ENCODE measurements around the gene SAA4. TPM values are rescaled to one million over a fixed set of nuclear protein-coding genes. Genes with fewer than 3 reads are reported as not detected.

Gene SAA4, protein sequence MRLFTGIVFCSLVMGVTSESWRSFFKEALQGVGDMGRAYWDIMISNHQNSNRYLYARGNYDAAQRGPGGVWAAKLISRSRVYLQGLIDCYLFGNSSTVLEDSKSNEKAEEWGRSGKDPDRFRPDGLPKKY
- not detected for total RNA-seq

DNA sequence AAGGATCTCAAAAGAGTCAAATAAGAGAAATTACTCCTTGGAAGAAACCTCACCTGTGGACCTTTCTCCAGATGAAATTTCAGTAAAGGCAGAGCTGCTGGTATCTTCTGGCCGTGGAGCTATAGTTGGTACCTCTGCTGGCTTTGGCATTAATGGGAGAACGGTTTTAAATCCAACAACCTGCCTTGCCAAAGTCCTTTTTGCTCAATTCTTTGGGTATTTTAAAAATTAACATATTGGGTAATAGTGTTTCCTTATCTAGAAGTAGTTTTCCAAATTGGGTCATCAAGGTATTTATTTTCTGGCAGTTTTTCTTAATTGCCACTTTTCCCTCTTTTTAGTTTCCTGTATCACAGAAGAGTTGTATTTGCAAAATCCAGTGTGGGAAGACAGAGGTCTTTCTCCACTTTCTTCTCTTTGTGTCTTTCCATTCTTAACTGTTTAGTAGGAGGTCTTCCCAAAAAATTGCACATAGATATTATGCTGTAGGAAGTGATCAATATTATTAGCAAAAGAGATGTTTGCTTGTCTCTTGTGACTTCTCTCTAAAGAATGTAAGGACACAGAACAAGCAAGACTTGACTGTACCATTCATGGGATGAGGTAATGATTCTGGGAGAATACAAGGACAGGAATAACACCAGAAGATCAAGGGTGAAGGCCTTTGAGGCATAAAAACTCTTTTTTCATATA is at the start of gene SAA4:
SAA4 (minus strand) TSS at position 139 of the 693 bp plus-strand sequence. CDS start 876 bp downstream, outside the sequence.

DNA sequence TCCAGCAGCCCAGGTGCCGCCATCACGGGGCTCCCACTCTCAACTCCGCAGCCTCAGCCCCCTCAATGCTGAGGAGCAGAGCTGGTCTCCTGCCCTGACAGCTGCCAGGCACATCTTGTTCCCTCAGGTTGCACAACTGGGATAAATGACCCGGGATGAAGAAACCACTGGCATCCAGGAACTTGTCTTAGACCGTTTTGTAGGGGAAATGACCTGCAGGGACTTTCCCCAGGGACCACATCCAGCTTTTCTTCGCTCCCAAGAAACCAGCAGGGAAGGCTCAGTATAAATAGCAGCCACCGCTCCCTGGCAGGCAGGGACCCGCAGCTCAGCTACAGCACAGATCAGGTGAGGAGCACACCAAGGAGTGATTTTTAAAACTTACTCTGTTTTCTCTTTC is 29.3 kb upstream of the SAA4 start, which contains the start of gene SAA1:
SAA1 (plus strand) TSS at position 316 of the 400 bp plus-strand sequence. CDS start 624 bp downstream, outside the sequence.

DNA sequence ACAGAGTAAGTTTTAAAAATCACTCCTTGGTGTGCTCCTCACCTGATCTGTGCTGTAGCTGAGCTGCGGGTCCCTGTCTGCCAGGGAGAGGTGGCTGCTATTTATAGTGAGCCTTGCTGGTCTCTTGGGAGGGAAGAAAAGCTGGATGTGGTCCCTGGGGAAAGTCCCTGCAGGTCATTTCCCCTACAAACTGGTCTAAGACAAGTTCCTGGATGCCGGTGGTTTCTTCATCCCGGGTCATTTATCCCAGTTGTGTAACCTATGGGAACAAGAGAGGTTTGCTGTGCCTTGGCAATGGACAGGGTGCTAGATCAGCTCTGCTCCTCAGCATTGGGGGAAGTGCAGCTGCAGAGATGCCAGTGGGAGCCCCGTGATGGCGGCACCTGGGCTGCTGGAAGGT is 12.0 kb upstream of the SAA4 start, which contains the start of gene SAA2:
SAA2 (minus strand) TSS at position 108 of the 400 bp plus-strand sequence. CDS start 657 bp downstream, outside the sequence.

Small RNA genes within 50 kb of the gene (small RNA-seq; reads per million reads assigned to genes)
- gene RNA5SP333 (ENCODE audit: low replicate concordance) (not detected), gene RNA5SP334 (ENCODE audit: low replicate concordance) (not detected)

Other genes with a start within 250 kb of the SAA4 start
- gene SERGEF, start 223.8 kb downstream of the SAA4 start, total RNA-seq = 57.6 TPM
- gene TPH1, start 190.5 kb downstream of the SAA4 start, total RNA-seq = 0.94 TPM
- 52.3 TPM for gene SAAL1, start 130.7 kb downstream of the SAA4 start, total RNA-seq
- not detected for gene MRGPRX3, start 104.2 kb downstream of the SAA4 start, total RNA-seq
- gene MRGPRX4, start 64.0 kb downstream of the SAA4 start, total RNA-seq = not detected
- gene SAA2, start 11.9 kb upstream of the SAA4 start, total RNA-seq = not detected
- gene SAA1, start 29.5 kb upstream of the SAA4 start, total RNA-seq = not detected
- gene HPS5, start 85.3 kb upstream of the SAA4 start, total RNA-seq = 86.7 TPM
- gene GTF2H1, start 85.8 kb upstream of the SAA4 start, total RNA-seq = 138 TPM
- 99.2 TPM for gene LDHA, start 157.8 kb upstream of the SAA4 start, total RNA-seq
- gene LDHC, start 175.5 kb upstream of the SAA4 start, total RNA-seq = not detected
- 0.94 TPM for gene LDHAL6A, start 219.1 kb upstream of the SAA4 start, total RNA-seq